ENCODE data around the gene ATG7. TPM values are rescaled to one million over a fixed set of nuclear protein-coding genes. Genes with fewer than 3 reads are reported as not detected.

The ATG7 gene
- total RNA-seq, 1 experiment from 2014 or later, result 29.3 TPM

GRCh38 chr3:11568503-11569155 lies 296.4 kb downstream of the ATG7 start (continued):
- no peak for TF ChIP-seq ELF1 (IDR thresholded peaks at IDR 0.05; ENCODE audit: borderline replicate concordance, low read depth)
- TF ChIP-seq ZNF274 (IDR thresholded peaks at IDR 0.05; ENCODE audit: low read depth, low read length), result no peak
- TF ChIP-seq SIN3A (IDR thresholded peaks at IDR 0.05; ENCODE audit: low read depth), result peak; percentile 73

GRCh38 chr3:11569156-11569741 lies 297.1 kb downstream of the ATG7 start:
- DNase-seq (ENCODE audit: low read depth, low spot score), result no peak
- H3K79me2 ChIP-seq (ENCODE audit: insufficient read depth, low read length), result no peaks in the 10 kb centered on the region; the same call in 1 of the 2 replicates
- peak overlapping the region; percentile 88 for H3K4me2 ChIP-seq (ENCODE audit: low read length)
- H2AFZ ChIP-seq (ENCODE audit: low read depth, low read length, poor library complexity, severe bottlenecking), result no peak overlapping the region
- no TSS peak for BruUV-seq (replicated peaks)
- no peaks in the 10 kb centered on the region for H3K9me2 ChIP-seq (ENCODE audit: insufficient read depth)
- ChIA-PET RAD21 (ENCODE audit: low non-redundant PET in 1 of 2, low total read pairs in 2 of 2, uncharacterized antibody in 2 of 2, unreplicated experiment in 2 of 2) (interaction anchor here in 1 of 2 experiments (1.1 kb wide), 1 partner anchor 22 kb away, joined by 3 read pairs; no protein-coding TSS in a partner anchor), POLR2A (no interaction called here), CTCF (no interaction called here)
- peaks cover 30 to 47% of the 10 kb centered on the region in 2 experiments for H3K4me1 ChIP-seq (ENCODE audit: control insufficient read depth in 1 of 2, insufficient read depth in 2 of 2, low read length in 2 of 2)
- H4K20me1 ChIP-seq (ENCODE audit: insufficient read depth), result no peaks in the 10 kb centered on the region
- H3K27me3 ChIP-seq (ENCODE audit: insufficient read depth, low read length), result no peaks in the 10 kb centered on the region
- peak overlapping the region; percentile 15 to 52 for H3K4me3 ChIP-seq (replicated peaks in 1 of 2; ENCODE audit: low read depth in 1 of 2, low read length in 2 of 2)
- peak overlapping the region; percentile 65 for H3K27ac ChIP-seq (ENCODE audit: low read depth, low read length)
- TF ChIP-seq REST (IDR thresholded peaks at IDR 0.05; ENCODE audit: low read depth) (no peak), EZH2 (IDR thresholded peaks at IDR 0.05) (no peak), CEBPB (IDR thresholded peaks at IDR 0.05; ENCODE audit: low read depth) (no peak), SP1 (IDR thresholded peaks at IDR 0.05; ENCODE audit: low read depth) (no peak), JUND (IDR thresholded peaks at IDR 0.05) (no peak), SIN3A (IDR thresholded peaks at IDR 0.05; ENCODE audit: low read depth) (no peak), CBX3 (IDR thresholded peaks at IDR 0.05; ENCODE audit: low read depth) (no peak), ELF1 (IDR thresholded peaks at IDR 0.05; ENCODE audit: borderline replicate concordance, low read depth) (no peak)
- peak overlapping the region; percentile 63 for H3K9ac ChIP-seq (ENCODE audit: low read length)
- no peaks in the 10 kb centered on the region for H3K9me3 ChIP-seq (ENCODE audit: control insufficient read depth in 1 of 2, insufficient read depth in 1 of 2, low read depth in 1 of 2, low read length in 2 of 2)
- ATAC-seq, result no peak
- intact Hi-C loops (cut with micrococcal nuclease), result no loop called here
- no peaks in the 10 kb centered on the region for H3K36me3 ChIP-seq (ENCODE audit: control insufficient read depth in 1 of 2, insufficient read depth in 2 of 2, low read length in 2 of 2)

Measured in HCT116 (cell line).